IMR-90 (cell line): Measurements from ENCODE around the gene RPH3AL.

Experiments used
- BHLHE40 ChIP-seq: fragments of 150-350 bp; IDR thresholded peaks from 2 replicates; pipeline ENCODE4 v1.6.1; 2016; ENCODE audit warnings: mild to moderate bottlenecking, low read depth, low read length
- CEBPB ChIP-seq: IDR thresholded peaks from 2 replicates; pipeline ENCODE4 v1.6.1; 2012; ENCODE audit warnings: low read depth, low read length, improper control_type of control experiment
- CHD1 ChIP-seq: IDR thresholded peaks from 2 replicates; pipeline ENCODE4 v1.6.1; 2012; ENCODE audit warnings: low read depth, low read length, improper control_type of control experiment
- CTCF ChIP-seq: conservative IDR thresholded peaks from 2 replicates; pipeline ENCODE4 v1.5.1; 2012; ENCODE audit warnings: mild to moderate bottlenecking, low read depth, low read length, improper control_type of control experiment
- MXI1 ChIP-seq: IDR thresholded peaks from 2 replicates; pipeline ENCODE4 v1.6.1; 2012; ENCODE audit warnings: low read depth, mild to moderate bottlenecking, low read length, moderate library complexity, borderline replicate concordance
- NFE2L2 ChIP-seq: fragments of 150-350 bp; IDR thresholded peaks from 2 replicates; pipeline ENCODE4 v1.6.1; 2016; ENCODE audit warnings: low read depth, mild to moderate bottlenecking, low read length
- POLR2A ChIP-seq: IDR thresholded peaks from 2 replicates; pipeline ENCODE4 v1.6.1; 2012; ENCODE audit warnings: mild to moderate bottlenecking, low read depth, low read length
- RAD21 ChIP-seq: IDR thresholded peaks from 2 replicates; pipeline ENCODE4 v1.6.1; 2012; ENCODE audit warnings: low read length, improper control_type of control experiment
- RFX5 ChIP-seq: IDR thresholded peaks from 2 replicates; pipeline ENCODE4 v1.8.0; 2012; ENCODE audit warnings: low read depth, mild to moderate bottlenecking, low read length, moderate library complexity
- SMC3 ChIP-seq: fragments of 150-350 bp; IDR thresholded peaks from 2 replicates; pipeline ENCODE4 v1.6.1; 2016; ENCODE audit warnings: low read depth, mild to moderate bottlenecking, antibody characterized with exemption, low read length, moderate library complexity
- TF ChIP-seq, protein P1 (sequence below): fragments of 150-350 bp; IDR thresholded peaks from 2 replicates; pipeline ENCODE4 v1.6.1; 2017; ENCODE audit warnings: mild to moderate bottlenecking, antibody characterized with exemption, low read length, low read depth
- TF ChIP-seq, protein P2 (sequence below): fragments of 150-350 bp; IDR thresholded peaks from 2 replicates; pipeline ENCODE4 v1.6.1; 2016; ENCODE audit warnings: low read depth, mild to moderate bottlenecking, low read length, moderate library complexity, borderline replicate concordance

DNA sequence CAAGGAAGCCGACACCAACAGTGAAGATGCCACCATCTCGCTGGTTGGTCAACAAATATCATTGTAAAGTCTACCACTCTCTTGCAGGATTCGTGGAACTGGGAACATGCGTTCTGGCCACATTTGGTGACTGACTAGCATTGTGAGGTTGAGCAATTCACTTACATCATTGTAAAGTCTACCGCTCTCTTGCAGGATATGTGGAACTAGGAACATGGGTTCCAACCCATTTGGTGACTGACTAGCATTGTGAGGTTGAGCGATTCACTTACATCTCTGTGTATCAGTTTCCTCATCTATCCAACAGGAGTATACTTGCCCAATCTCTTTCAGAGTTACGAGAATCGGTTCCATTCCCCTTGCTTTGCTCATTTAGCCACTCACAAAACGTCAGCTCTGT is 42.6 kb upstream of the RPH3AL start:
- TF ChIP-seq POLR2A (no peak), SMC3 (no peak), CTCF (no peak), CEBPB (no peak), CHD1 (no peak), BHLHE40 (no peak), RAD21 (no peak), MXI1 (no peak), NFE2L2 (no peak), RFX5 (no peak)
- TF ChIP-seq, protein P1, sequence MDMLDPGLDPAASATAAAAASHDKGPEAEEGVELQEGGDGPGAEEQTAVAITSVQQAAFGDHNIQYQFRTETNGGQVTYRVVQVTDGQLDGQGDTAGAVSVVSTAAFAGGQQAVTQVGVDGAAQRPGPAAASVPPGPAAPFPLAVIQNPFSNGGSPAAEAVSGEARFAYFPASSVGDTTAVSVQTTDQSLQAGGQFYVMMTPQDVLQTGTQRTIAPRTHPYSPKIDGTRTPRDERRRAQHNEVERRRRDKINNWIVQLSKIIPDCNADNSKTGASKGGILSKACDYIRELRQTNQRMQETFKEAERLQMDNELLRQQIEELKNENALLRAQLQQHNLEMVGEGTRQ: no peak
- TF ChIP-seq, protein P2, sequence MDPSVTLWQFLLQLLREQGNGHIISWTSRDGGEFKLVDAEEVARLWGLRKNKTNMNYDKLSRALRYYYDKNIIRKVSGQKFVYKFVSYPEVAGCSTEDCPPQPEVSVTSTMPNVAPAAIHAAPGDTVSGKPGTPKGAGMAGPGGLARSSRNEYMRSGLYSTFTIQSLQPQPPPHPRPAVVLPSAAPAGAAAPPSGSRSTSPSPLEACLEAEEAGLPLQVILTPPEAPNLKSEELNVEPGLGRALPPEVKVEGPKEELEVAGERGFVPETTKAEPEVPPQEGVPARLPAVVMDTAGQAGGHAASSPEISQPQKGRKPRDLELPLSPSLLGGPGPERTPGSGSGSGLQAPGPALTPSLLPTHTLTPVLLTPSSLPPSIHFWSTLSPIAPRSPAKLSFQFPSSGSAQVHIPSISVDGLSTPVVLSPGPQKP: no peak
